GM21786 (cell line): Measurements from ENCODE around the gene FMN1.

Experiments
- ATAC-seq: cut with Tn5 transposase; IDR thresholded peaks from one replicate; pipeline ENCODE4 v1.9.1; 2021; ENCODE audit not compliant: unreplicated experiment

The FMN1 gene

DNA sequence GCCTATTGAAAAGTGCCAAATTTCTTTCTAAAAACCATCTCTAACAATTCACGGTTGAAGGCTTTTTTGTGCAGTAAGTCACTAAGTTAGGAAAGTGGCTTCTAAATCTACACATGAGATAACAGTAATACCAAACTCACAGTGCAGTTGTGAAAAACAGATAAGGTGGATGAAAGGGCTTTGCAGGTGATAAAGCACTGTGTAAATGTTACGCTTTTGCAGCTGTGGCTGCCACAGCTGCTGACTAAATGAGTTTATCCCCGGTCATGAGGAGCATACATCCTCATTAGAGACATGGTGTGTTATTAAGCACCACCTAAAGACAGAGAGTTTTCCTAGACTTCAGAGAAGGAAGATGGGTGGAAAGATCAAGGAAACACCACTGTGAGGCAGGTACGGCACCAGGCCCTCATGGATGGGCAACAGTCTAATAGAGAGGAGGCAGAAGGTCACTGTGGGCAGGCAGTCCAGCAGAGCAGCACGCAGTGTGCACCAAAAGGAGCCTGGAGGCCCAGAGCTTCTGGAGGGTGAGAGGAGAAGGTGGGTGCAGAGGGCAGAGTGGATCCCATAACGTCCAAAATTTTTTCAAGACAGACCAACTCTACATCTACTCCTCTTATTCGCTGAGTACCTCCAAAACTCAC lies 68.5 kb downstream of the FMN1 start:
- ATAC-seq = no peak

DNA sequence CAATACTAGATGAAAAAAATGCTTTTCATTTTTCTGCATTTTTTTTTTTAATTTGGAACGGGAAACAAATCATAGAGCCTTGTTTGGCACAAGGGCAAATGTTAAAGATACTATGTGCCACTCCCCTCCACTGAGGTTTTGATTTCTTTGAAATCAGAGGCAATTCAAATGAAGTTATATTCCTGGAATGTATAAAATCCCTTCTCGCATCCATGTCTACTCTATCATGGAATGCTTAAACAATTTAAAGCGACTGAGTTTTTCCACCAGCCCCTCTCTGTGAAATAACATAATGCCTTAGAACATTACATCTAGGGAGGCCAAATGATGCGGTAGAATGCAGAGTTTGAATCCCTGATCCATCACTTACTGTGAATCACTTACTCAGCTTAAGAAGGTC lies 69.7 kb downstream of the FMN1 start:
- no peak for ATAC-seq

GRCh38 chr15:33124279-33124678 lies 70.2 kb downstream of the FMN1 start:
- ATAC-seq = no peak

- no peak for ATAC-seq
Observed at GRCh38 chr15:33119865-33120264, 74.6 kb downstream of the FMN1 start.

DNA sequence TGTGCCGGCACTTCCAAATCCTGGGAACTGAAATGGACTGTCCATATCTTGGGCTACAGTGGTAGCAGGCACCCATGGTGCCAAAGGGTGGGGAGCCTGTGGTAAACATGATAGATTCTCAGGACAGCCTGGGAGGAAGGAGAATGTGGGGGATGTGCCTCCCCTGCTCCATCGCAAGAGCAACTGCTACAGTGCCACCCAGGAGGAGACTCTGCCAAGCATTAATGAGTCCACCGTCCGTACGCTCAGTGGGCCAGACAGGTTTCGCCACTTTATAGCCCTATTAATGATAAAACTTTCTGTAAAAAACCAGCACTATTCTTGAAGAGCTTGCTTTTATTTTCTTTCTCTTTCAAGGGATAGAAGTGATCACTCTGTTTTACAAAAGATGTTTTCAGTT lies 75.2 kb downstream of the FMN1 start:
- ATAC-seq = no peak

- no peak for ATAC-seq
Observed at GRCh38 chr15:33116198-33116597, 78.3 kb downstream of the FMN1 start.

DNA sequence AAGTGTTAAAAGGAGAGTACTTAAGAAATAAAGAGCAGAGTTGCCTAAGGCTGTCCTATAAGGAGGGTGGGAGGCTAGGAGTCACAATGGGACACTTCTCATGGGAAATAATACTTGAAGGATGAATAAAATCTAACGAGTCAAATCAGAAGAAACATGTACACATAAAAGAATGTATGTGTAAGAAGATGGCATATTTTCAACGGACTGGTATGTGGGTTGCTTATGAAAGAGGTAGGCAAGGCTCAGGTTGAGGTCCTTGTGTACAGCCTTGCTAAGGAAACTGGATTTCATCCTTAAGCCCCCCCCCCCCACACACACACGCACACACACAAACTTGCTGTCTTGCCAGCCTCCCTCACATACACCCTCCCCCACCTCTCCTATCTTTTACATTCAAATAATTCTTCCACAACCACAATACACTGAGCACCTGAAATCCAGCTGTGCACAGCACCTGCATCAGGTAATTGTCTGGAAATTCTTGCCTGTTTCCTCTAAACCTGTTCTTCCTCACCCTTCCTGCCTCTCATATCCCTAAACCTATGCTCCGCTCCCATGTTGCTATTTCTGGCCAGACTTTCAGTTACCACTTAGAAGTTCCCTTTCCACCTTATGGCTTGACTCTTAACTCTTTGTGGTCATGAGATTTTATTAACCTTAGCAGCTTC lies 79.2 kb downstream of the FMN1 start:
- ATAC-seq = no peak

DNA sequence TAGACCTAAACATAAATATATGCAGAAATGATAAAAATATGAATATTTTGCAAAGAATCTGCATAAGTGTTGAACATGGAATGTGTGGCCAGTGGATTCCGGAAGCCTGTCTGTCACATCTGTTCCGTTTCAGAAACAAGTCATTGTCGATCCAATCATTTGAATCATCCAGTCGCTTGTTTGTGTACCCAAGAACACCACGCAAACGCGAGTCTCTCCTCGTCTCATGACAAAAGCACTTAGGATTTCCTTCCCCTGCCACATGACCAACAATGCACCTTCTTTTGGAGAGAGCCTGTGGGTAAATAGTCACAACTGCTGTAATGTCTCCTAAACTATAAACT lies 80.2 kb downstream of the FMN1 start:
- no peak for ATAC-seq

- ATAC-seq = no peak
Observed at GRCh38 chr15:33113666-33114373, 80.7 kb downstream of the FMN1 start.

DNA sequence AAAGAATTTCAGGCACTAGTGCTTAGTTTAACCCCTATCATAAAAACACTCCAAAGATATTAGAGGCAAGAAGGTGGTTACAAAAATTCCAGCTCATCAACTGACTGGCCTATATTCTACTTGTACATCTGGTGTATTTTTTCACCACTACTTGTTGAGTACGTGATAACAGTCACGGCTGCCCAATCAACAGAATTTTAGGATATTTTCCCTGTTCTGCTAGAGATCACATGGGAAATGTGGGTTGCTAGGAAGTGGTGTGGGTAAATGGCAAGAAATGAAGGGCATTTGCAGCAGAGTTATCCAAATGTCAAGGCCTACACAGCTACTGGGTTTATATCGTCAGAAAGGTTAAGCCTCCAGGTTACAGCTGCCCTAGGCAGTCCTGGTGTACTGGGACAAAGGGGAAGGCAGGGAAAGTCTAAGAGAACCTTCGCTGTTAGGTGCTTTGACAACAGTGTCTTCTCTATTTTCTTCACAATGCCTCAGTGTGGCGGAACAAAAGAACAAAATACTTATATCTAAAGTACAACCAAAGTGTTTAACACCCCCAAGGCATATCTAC lies 81.9 kb downstream of the FMN1 start:
- no peak for ATAC-seq

DNA sequence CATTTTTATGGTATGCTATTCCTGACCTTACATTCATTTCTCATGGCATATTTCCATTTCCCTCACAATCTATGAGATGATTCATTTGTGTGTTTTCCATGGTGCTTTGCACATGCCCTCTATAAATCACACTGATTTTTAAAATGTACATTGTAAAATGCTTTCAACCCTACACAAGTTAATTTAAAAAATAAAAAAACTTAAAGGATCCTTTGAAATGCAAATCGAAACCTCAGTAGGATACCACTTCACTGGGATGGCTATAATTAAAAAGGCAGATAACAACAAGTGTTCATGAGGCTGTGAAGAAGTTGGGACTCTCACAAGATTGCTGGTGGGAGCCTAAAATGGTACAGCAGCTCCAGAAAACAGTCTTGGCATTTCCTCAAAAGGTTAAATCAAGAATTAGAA lies 83.5 kb downstream of the FMN1 start:
- no peak for ATAC-seq

DNA sequence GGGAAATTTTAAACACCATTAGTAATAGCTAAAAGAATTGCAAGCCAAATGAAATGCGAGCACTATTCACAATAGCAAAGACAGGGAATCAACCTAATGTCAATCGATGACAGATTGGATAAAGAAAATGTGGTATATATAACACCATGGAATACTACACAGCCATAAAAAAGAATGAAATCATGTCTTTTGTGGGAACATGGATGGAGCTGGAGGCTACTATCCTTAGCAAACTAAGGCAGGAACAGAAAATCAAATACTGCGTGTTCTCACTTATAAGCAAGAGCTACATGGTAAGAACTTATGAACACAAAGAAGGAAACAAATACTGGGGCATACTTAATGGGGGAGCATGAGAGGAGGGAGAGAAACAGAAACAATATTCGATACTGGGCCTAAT lies 85.2 kb downstream of the FMN1 start:
- no peak for ATAC-seq

GRCh38 chr15:33108518-33108917 lies 86.0 kb downstream of the FMN1 start:
- ATAC-seq = no peak

DNA sequence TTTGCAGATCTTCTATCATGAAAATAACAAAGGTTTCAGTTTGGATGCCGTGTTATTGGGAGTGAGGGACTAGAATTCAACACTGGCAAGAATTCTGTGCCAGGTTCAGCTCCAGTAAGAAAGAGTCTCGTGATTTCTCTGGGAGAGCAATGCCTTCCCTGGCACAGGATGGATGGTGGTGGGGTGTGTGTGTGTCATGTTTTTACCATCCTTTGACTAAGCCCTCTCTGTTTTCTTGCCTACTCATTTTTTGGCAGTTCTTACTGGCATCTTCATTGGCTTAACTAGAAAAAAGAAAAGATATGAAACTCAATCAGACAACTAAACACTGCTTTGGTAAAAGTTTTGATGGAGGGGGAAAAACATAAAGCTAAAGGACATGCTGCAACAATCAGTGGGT lies 86.6 kb downstream of the FMN1 start:
- ATAC-seq = no peak

GRCh38 chr15:33104212-33104611 lies 90.3 kb downstream of the FMN1 start:
- ATAC-seq = no peak

DNA sequence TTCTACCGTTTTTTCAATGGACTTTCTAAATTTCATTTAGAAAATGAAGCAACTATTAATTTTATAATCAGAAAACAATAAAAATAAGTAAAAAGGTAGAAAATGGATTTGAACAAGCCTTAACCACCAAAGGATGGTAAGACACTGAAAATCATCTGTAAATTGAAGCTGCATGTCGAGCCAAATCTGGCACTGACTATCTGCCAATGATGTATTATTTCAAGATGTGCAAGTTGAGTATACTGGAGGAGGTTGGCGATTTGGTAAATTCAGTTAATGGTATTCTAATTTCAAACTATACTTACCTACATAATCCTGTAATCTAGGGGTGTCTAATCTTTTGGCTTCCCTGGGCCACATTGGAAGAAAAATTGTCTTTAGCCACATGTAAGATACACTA lies 93.5 kb downstream of the FMN1 start:
- ATAC-seq = no peak

- ATAC-seq = no peak
Observed at GRCh38 chr15:33100314-33100713, 94.2 kb downstream of the FMN1 start.

- ATAC-seq = no peak
Observed at GRCh38 chr15:33099739-33100138, 94.8 kb downstream of the FMN1 start.

GRCh38 chr15:33099213-33099612 lies 95.3 kb downstream of the FMN1 start:
- ATAC-seq = no peak

DNA sequence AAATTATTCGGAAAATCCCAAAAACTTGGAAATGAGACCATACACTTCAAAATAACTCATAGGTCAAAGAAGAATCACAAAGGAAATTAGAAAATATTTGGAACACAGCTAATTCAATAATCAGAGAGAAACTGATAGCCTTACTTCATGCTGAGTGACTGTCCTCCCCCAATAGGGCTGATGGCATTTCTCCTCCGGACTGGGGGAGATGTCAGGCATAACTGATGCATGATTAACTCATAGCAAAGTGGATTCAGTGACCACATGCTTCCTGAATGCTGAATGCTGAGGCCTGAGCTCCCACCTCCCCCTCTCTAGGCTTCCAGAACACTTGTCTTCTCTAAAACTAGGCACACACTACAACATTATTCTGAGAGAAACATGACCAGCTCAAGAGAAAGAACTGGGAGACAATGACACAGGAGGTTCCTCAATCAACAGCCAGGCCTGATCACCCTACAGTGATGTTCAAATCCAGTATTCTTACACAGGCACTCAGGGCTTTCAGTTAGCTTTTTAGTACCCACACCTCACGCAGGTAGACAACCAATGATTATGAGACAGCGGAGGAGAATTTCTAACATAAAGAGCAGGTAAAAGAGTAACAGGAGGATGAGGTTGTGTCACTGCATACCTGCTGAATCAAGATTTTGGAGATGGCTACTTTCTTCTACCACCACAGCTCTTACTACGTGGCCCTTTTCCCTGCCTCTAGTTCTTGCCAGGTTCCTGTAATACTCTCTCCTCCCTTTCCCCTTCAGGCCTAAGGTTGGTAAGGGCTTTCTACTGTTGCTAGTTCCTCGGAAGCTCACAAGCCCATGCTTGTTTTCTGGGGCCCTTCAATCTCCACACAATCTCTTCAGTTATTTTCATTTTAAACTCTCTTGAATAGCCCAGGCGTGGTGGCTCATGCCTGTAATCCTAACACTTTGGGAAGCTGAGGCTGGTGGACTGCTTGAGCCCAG lies 96.1 kb downstream of the FMN1 start:
- ATAC-seq = no peak

DNA sequence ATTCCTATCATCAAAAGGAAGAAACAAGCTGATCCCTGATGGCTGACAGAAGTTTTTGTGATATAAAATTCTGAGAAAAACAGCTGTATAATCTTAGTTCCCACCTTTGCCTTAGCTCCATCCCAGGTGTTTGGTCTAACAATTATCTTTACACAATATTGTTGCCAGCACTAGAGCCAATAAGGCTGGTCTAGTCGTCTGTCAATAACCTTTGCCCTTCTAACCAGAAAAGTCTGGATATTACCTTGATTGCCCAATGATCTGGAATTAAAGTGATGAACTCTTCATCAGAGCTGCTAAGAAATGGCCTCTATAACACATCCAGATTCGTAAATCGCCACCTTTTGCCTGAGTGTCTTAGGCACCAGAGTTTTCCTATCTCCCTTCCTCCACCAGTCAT lies 98.4 kb downstream of the FMN1 start:
- ATAC-seq = no peak
